Lung (tissue), 12 donors: ENCODE measurements around the gene EXOC2. TPM values are rescaled to one million over a fixed set of nuclear protein-coding genes. Genes with fewer than 3 reads are reported as not detected.

Source experiments
- ATAC-seq: fragments of 200-7000 bp; cut with Tn5 transposase; one replicate; pipeline ENCODE4 v1.9.1; 2020; ENCODE audit warnings: moderate number of reproducible peaks; ENCODE audit not compliant: insufficient read depth, low FRiP score
- DNase-seq, 3 donors: peaks; one replicate each; pipeline ENCODE4 v3.0.0-alpha.2; 2013 to 2017
- H3K27ac ChIP-seq, 2 donors: one replicate each; pipeline ENCODE4 v1.5.1; 2013; ENCODE audit warnings: mild to moderate bottlenecking in 2 of 2, moderate library complexity in 2 of 2, control low read depth in 1 of 2, inconsistent platforms in 1 of 2, low read depth in 1 of 2, low read length in 1 of 2
- H3K27me3 ChIP-seq, 3 donors: one replicate each; pipeline ENCODE4 v1.5.1; 2013; ENCODE audit warnings: low read length in 2 of 3; ENCODE audit not compliant: control insufficient read depth in 3 of 3, insufficient read depth in 3 of 3
- H3K36me3 ChIP-seq, 4 donors: one replicate each; pipeline ENCODE4 v1.5.1; 2013; ENCODE audit warnings: low read length in 4 of 4, mild to moderate bottlenecking in 1 of 4, moderate library complexity in 1 of 4; ENCODE audit not compliant: control insufficient read depth in 4 of 4, insufficient read depth in 4 of 4
- H3K4me1 ChIP-seq, 5 donors: one replicate each; pipeline ENCODE4 v1.5.1; 2013; ENCODE audit warnings: low read length in 5 of 5, mild to moderate bottlenecking in 2 of 5, moderate library complexity in 1 of 5; ENCODE audit not compliant: control insufficient read depth in 5 of 5, insufficient read depth in 5 of 5
- H3K4me3 ChIP-seq: one replicate; pipeline ENCODE4 v1.5.1; 2013; ENCODE audit warnings: mild to moderate bottlenecking, control low read depth, moderate library complexity
- H3K9ac ChIP-seq, 2 donors: one replicate each; pipeline ENCODE4 v1.5.1; 2013; ENCODE audit warnings: low read length in 2 of 2, control low read depth in 1 of 2; ENCODE audit not compliant: insufficient read depth in 1 of 2
- H3K9me3 ChIP-seq, 4 donors: one replicate each; pipeline ENCODE4 v1.5.1; 2013; ENCODE audit warnings: low read length in 3 of 4, mild to moderate bottlenecking in 1 of 4, moderate library complexity in 1 of 4; ENCODE audit not compliant: control insufficient read depth in 4 of 4, insufficient read depth in 3 of 4
- WGBS, 2 donors: extraction: QIAGEN DNeasy Blood & Tissue Kit; methylation state at CpG; one replicate each; pipeline ENCODE4 v1.1.7; 2013; 5-methylcytosine and 5-hydroxymethylcytosine counted together
- polyA plus RNA-seq, 2 donors: library from polyadenylated mRNA; stranded (reverse); fragments of 200-250 nt; gene quantifications; one replicate each; pipeline ENCODE4 v1.2.1, GENCODE V29; 2013
- total RNA-seq, 2 donors: library from RNA; depleted of rRNA in 1 of 2; stranded (reverse); fragments of >200 nt in 1 of 2; gene quantifications; one replicate each; pipeline ENCODE4 v1.2.1, GENCODE V29; 2014 to 2021
- TF ChIP-seq, protein P1 (sequence below): IDR thresholded peaks from 2 replicates; pipeline ENCODE4 v1.5.1; 2012; ENCODE audit warnings: mild to moderate bottlenecking; ENCODE audit errors: control extremely low read depth, extremely low read depth
- donor health status: control.
- donor health status: control.
- donor health status: Bipolar disorder and iron deficiency.
- donor health status: healthy.
- donor health status: DM: yes; HTN: yes; CAD: no.

The EXOC2 gene
- total and polyA plus RNA-seq, 4 donors: 6.3 to 33.0 (median 12.8) TPM

- H3K4me3 ChIP-seq: no peak overlapping the region
- no peaks in the 10 kb centered on the region for H3K36me3 ChIP-seq
- H3K9ac ChIP-seq: no peak overlapping the region
- ATAC-seq (no peak), DNase-seq (no peak)
- peaks cover 0 to 2% (median 0%) of the 10 kb centered on the region in 4 donors for H3K9me3 ChIP-seq
- no peaks in the 10 kb centered on the region for H3K27me3 ChIP-seq
- peaks cover 0 to 54% (median 6%) of the 10 kb centered on the region in 5 donors for H3K4me1 ChIP-seq
- TF ChIP-seq, protein P1, sequence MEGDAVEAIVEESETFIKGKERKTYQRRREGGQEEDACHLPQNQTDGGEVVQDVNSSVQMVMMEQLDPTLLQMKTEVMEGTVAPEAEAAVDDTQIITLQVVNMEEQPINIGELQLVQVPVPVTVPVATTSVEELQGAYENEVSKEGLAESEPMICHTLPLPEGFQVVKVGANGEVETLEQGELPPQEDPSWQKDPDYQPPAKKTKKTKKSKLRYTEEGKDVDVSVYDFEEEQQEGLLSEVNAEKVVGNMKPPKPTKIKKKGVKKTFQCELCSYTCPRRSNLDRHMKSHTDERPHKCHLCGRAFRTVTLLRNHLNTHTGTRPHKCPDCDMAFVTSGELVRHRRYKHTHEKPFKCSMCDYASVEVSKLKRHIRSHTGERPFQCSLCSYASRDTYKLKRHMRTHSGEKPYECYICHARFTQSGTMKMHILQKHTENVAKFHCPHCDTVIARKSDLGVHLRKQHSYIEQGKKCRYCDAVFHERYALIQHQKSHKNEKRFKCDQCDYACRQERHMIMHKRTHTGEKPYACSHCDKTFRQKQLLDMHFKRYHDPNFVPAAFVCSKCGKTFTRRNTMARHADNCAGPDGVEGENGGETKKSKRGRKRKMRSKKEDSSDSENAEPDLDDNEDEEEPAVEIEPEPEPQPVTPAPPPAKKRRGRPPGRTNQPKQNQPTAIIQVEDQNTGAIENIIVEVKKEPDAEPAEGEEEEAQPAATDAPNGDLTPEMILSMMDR: no peak
- 86 to 92% methylated on average over 10 of the region's 10 CpGs for WGBS, 2 donors
- peak overlapping the region in 1 of 2 donors; percentile 50 for H3K27ac ChIP-seq
Observed at GRCh38 chr6:707576-708236, 14.8 kb upstream of the EXOC2 start.

- no peak overlapping the region for H3K4me3 ChIP-seq
- 90 to 95% methylated on average over 8 of the region's 8 CpGs for WGBS, 2 donors
- no peaks in the 10 kb centered on the region for H3K36me3 ChIP-seq
- H3K27me3 ChIP-seq: no peaks in the 10 kb centered on the region
- DNase-seq: no peak
- H3K4me1 ChIP-seq: peaks cover 0 to 56% (median 6%) of the 10 kb centered on the region in 5 donors
- H3K27ac ChIP-seq: peak overlapping the region in 1 of 2 donors; percentile 26
- TF ChIP-seq, protein P1: no peak
- no peak overlapping the region for H3K9ac ChIP-seq
- peaks cover 0 to 2% (median 0%) of the 10 kb centered on the region in 4 donors for H3K9me3 ChIP-seq
- no peak for ATAC-seq
Observed at GRCh38 chr6:706819-707381, 14.0 kb upstream of the EXOC2 start.

DNA sequence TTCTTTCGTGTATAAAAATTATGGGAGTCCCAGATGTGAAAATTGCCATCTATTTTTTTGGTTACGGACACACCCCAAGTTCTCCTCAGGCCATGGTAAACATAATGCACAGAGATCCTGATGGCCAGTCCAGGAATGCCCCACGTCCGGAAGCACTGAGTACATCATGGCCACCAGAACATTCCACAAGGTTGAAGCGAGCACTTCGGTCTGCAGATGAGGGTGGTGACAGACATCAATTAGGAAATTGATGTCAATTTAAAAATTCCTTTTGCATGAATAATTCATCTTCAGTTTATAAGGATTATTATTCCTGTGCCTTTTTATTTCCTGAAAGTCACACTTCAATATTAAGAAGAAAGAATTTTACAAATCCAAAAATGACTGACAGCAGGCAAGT, 13.2 kb upstream of the EXOC2 start:
- TF ChIP-seq, protein P1: no peak
- Histone ChIP-seq H3K9ac (no peak overlapping the region), H3K9me3 (peaks cover 0 to 2% (median 0%) of the 10 kb centered on the region in 4 donors), H3K27me3 (no peaks in the 10 kb centered on the region), H3K36me3 (no peaks in the 10 kb centered on the region), H3K4me3 (no peak overlapping the region), H3K4me1 (peaks cover 0 to 58% (median 9%) of the 10 kb centered on the region in 5 donors), H3K27ac (no peak overlapping the region)
- no peak for ATAC-seq
- WGBS, 2 donors: 85 to 91% methylated on average over 6 of the region's 6 CpGs
- DNase-seq: no peak
